Tibial artery (tissue), 4 donors: ENCODE data around the gene STPG3.
A peak's percentile ranks its signal among the peaks of the same experiment; 100 is the strongest.

Experiments
- DNase-seq, 2 donors: peaks; one replicate each; pipeline ENCODE4 v3.0.0-alpha.2; 2019
- H3K27ac ChIP-seq, 2 donors: fragments of 200-600 bp; sonication (generic) in 1 of 2; 1 replicate in 1 of 2; 2 replicates in 1 of 2; pipeline ENCODE4 v1.5.1; 2018 to 2019; ENCODE audit warnings: mild to moderate bottlenecking in 1 of 2
- H3K27me3 ChIP-seq, 2 donors: fragments of 200-600 bp; sonication (generic) in 1 of 2; one replicate each; pipeline versions ENCODE4 v1.5.1 to v1.6.0; 2016 to 2019
- H3K36me3 ChIP-seq, 3 donors: fragments of 200-600 bp; sonication (generic) in 2 of 3; one replicate each; pipeline ENCODE4 v1.5.1; 2016 to 2019; ENCODE audit warnings: mild to moderate bottlenecking in 2 of 3
- H3K4me1 ChIP-seq, 4 donors: fragments of 200-600 bp; sonication (generic) in 2 of 4; 1 replicate in 3 of 4; 2 replicates in 1 of 4; pipeline ENCODE4 v1.5.1; 2016 to 2019
- H3K4me3 ChIP-seq, 2 donors: fragments of 200-600 bp; sonication (generic) in 1 of 2; 1 replicate in 1 of 2; 2 replicates in 1 of 2; pipeline ENCODE4 v1.5.1; 2018 to 2019; ENCODE audit warnings: mild to moderate bottlenecking in 2 of 2
- H3K9me3 ChIP-seq, 3 donors: fragments of 200-600 bp; sonication (generic) in 1 of 3; one replicate each; pipeline ENCODE4 v1.5.1; 2016 to 2019
- CTCF ChIP-seq, 2 experiments: fragments of 200-600 bp in 1 of 2; fragments of 450-650 bp in 1 of 2; IDR thresholded peaks; one replicate each; pipeline ENCODE4 v1.5.1; 2017 to 2019; ENCODE audit warnings: antibody characterized with exemption in 2 of 2, mild to moderate bottlenecking in 1 of 2, moderate library complexity in 1 of 2
- intact Hi-C: fragments of 100-400 bp; cut with DNase I; formaldehyde crosslinking; loops from one replicate; pipeline ENCODE4 v1.15.0; 2023; ENCODE audit warnings: low total_unique reads

The STPG3 gene

GRCh38 chr9:137250329-137251193 is 525 bp upstream of the STPG3 start:
- intact Hi-C loops: no loop called here
- H3K9me3 ChIP-seq: no peaks in the 10 kb centered on the region
- peaks cover 0 to 33% of the 10 kb centered on the region in 2 donors for H3K27me3 ChIP-seq
- TF ChIP-seq CTCF (IDR thresholded peaks at IDR 0.05): no peak
- H3K36me3 ChIP-seq: no peaks in the 10 kb centered on the region
- peaks cover 0 to 12% (median 9%) of the 10 kb centered on the region in 4 donors for H3K4me1 ChIP-seq
- no peak overlapping the region for H3K27ac ChIP-seq
- no peak overlapping the region for H3K4me3 ChIP-seq
- no peak for DNase-seq

- no peaks in the 10 kb centered on the region for H3K9me3 ChIP-seq
- intact Hi-C loops: no loop called here
Observed at GRCh38 chr9:137251490-137252268, 593 bp downstream of the STPG3 start.

GRCh38 chr9:137252555-137253506 is 1.7 kb downstream of the STPG3 start:
- TF ChIP-seq CTCF (IDR thresholded peaks at IDR 0.05): no peak
- peaks cover 0 to 30% of the 10 kb centered on the region in 2 donors for H3K27me3 ChIP-seq
- no peak for DNase-seq
- H3K4me3 ChIP-seq: no peak overlapping the region
- peaks cover 0 to 15% (median 6%) of the 10 kb centered on the region in 3 donors for H3K36me3 ChIP-seq
- no peak overlapping the region for H3K27ac ChIP-seq
- H3K9me3 ChIP-seq: no peaks in the 10 kb centered on the region
- intact Hi-C loops: no loop called here
- peaks cover 0 to 26% (median 23%) of the 10 kb centered on the region in 4 donors for H3K4me1 ChIP-seq

More at GRCh38 chr9:137251490-137252268, 593 bp downstream of the STPG3 start:
- Histone ChIP-seq H3K27ac (no peak overlapping the region), H3K27me3 (peaks cover 0 to 33% of the 10 kb centered on the region in 2 donors), H3K4me3 (no peak overlapping the region), H3K36me3 (peaks cover 0 to 5% (median 1%) of the 10 kb centered on the region in 3 donors), H3K4me1 (peaks cover 0 to 22% (median 18%) of the 10 kb centered on the region in 4 donors)
- no peak for TF ChIP-seq CTCF (IDR thresholded peaks at IDR 0.05)
- DNase-seq: no peak

DNA sequence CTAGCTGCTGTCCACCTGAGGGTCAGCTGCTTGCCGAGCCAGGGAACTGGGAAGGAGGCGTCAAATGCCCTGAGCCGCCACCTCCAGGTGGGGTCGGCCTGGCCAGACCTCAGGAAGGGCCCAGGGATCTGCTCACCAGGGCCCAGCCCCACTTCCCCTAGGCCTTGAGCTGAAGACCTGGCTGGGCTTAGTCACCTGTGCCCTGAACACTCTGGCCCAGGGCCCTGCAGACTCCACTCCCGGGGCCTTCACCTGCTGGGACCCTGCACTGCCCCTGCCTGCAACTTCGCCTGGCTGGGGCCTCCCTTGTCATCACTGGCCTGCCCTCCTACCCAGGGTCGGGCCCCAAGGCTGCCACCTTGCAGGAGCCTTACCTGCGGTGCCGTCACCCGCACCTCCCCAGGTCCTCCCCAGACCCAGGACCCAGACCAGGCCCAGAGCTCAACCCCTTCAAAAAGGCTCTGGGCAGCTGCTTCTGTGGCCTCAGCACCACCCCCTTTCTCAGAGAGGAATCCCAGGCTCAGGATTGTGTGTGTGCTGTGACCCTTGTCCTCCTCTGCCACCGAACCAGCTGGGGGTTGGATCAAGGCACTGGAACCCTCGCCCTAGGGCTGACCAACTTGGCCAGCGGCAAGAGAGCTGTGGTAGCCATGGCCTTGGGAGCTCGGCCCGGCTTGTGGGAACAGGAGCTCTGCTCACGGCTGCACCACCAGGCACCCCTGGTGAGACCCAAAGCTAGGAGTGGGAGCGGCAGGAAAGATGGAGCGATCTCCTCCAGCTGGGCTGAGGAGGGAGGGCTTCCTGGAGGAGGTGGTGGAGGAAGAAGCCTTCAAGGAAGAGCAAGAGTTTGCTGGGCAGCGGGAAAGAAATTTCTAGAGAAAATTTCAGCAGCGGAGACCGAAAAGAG is 2.9 kb downstream of the STPG3 start:
- peak overlapping the region; percentile 76 to 79 for H3K27ac ChIP-seq
- no peaks in the 10 kb centered on the region for H3K9me3 ChIP-seq
- H3K4me3 ChIP-seq: peak overlapping the region; percentile 92
- DNase-seq: no peak
- peaks cover 0 to 26% (median 23%) of the 10 kb centered on the region in 4 donors for H3K4me1 ChIP-seq
- peaks cover 0 to 30% of the 10 kb centered on the region in 2 donors for H3K27me3 ChIP-seq
- intact Hi-C loops: no loop called here
- no peak for TF ChIP-seq CTCF (IDR thresholded peaks at IDR 0.05)
- H3K36me3 ChIP-seq: peaks cover 5 to 26% (median 9%) of the 10 kb centered on the region in 3 donors
